Measurements from ENCODE around the gene ECHDC3. TPM values are rescaled to one million over a fixed set of nuclear protein-coding genes. Genes with fewer than 3 reads are reported as not detected.

The ECHDC3 gene
- total RNA-seq, 1 experiment from 2014 or later = 13.0 TPM

GRCh38 chr10:11700539-11700938 is 41.6 kb upstream of the ECHDC3 start:
- Histone ChIP-seq H4K20me1 (ENCODE audit: insufficient read depth) (no peaks in the 10 kb centered on the region), H3K4me2 (ENCODE audit: low read length) (no peak overlapping the region), H3K4me1 (ENCODE audit: control insufficient read depth in 1 of 2, insufficient read depth in 2 of 2, low read length in 2 of 2) (0 out of 4 replicates have a peak, but pooled peaks cover 0 to 7% of the 10 kb centered on the region in 2 experiments), H3K27me3 (ENCODE audit: insufficient read depth, low read length) (no peaks in the 10 kb centered on the region), H3K27ac (ENCODE audit: low read depth, low read length) (no peak overlapping the region), H3K4me3 (replicated peaks in 1 of 2; ENCODE audit: low read depth in 1 of 2, low read length in 2 of 2) (no peak overlapping the region), H2AFZ (ENCODE audit: low read depth, low read length, poor library complexity, severe bottlenecking) (no peak overlapping the region), H3K9me2 (ENCODE audit: insufficient read depth) (no peaks in the 10 kb centered on the region), H3K9me3 (ENCODE audit: control insufficient read depth in 1 of 2, insufficient read depth in 1 of 2, low read depth in 1 of 2, low read length in 2 of 2) (no peaks in the 10 kb centered on the region), H3K9ac (ENCODE audit: low read length) (no peak overlapping the region), H3K36me3 (ENCODE audit: control insufficient read depth in 1 of 2, insufficient read depth in 2 of 2, low read length in 2 of 2) (no peaks in the 10 kb centered on the region), H3K79me2 (ENCODE audit: insufficient read depth, low read length) (no peaks in the 10 kb centered on the region)
- RAD21 ChIA-PET (ENCODE audit: low non-redundant PET in 1 of 2, low total read pairs in 2 of 2, uncharacterized antibody in 2 of 2, unreplicated experiment in 2 of 2) = no interaction called here
- TF ChIP-seq ELF1 (IDR thresholded peaks at IDR 0.05; ENCODE audit: borderline replicate concordance, low read depth) (no peak), FOSL1 (IDR thresholded peaks at IDR 0.05; ENCODE audit: low read depth) (no peak), JUND (IDR thresholded peaks at IDR 0.05) (no peak), ZFX (IDR thresholded peaks at IDR 0.05) (no peak), YY1 (IDR thresholded peaks at IDR 0.05; ENCODE audit: extremely low read depth, insufficient replicate concordance, low read depth, low read length) (no peak), SRF (IDR thresholded peaks at IDR 0.05; ENCODE audit: low read depth) (no peak), RAD21 (IDR thresholded peaks at IDR 0.05; ENCODE audit: low read depth) (no peak), EZH2phosphoT487 (IDR thresholded peaks at IDR 0.05; ENCODE audit: borderline replicate concordance) (no peak), CBX3 (IDR thresholded peaks at IDR 0.05; ENCODE audit: low read depth) (no peak), TCF7L2 (IDR thresholded peaks at IDR 0.05; ENCODE audit: borderline replicate concordance, extremely low read depth, insufficient read depth, insufficient read length) (no peak), CTCF (IDR thresholded peaks at IDR 0.05 in 2 of 3, conservative IDR thresholded peaks at IDR 0.05 in 1 of 3; ENCODE audit: borderline replicate concordance in 1 of 3, insufficient read depth in 1 of 3, low read depth in 2 of 3, low read length in 2 of 3) (no peak), ZBTB33 (IDR thresholded peaks at IDR 0.05; ENCODE audit: extremely low read depth, insufficient replicate concordance, low read length) (no peak), SP1 (IDR thresholded peaks at IDR 0.05; ENCODE audit: low read depth) (no peak)
- BruUV-seq (replicated peaks) = no TSS peak
- CTCF ChIA-PET = no interaction called here
- DNase-seq (ENCODE audit: low read depth, low spot score) (no peak), ATAC-seq (no peak)
- intact Hi-C loops (cut with micrococcal nuclease) = no loop called here
- POLR2A ChIA-PET = no interaction called here
